TTC549 (cell line): ENCODE data around the gene TMEM255B.
"Not testable (repeated sequence)": the region's sequence is repeated elsewhere in the genome, so short reads cannot be mapped to it uniquely, and the experiment has no call there.

Source experiments
- FAIRE-seq: peaks from 2 replicates; lab custom pipeline; 2012; peaks lifted over from hg19 to GRCh38; lab: Jason Lieb, UNC

Gene TMEM255B

DNA sequence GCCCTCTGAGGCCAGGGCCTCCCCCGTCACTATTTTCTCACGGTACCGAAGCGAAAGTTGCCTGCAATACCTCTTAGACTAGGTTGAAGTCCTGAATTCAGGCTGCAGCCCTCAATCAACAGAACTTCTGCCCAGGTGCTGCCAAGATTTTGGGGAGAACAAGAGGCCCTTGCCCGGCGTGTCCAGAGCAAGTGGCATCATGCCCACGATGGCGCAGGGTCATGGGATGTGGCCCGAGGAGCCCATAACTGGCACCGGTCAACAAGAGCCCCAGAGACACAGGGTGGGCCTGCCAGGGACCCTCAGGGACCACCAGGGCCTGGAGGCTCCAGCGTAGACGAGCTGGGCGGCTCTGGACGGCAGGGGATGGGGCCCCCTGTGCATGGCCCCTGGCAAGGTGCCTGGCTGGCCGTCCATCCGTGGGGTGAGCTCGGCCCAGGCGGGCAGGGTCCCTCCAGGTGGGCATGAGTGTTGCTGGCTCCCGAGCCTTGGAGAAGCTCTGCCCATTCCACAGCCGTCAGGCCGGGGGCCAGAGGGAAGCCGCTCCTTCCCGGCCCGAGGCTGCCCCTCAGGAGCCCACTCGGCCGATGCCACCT is 59.8 kb downstream of the TMEM255B start:
- FAIRE-seq: no peak

GRCh38 chr13:113819341-113819730 is 60.3 kb downstream of the TMEM255B start:
- no peak for FAIRE-seq

DNA sequence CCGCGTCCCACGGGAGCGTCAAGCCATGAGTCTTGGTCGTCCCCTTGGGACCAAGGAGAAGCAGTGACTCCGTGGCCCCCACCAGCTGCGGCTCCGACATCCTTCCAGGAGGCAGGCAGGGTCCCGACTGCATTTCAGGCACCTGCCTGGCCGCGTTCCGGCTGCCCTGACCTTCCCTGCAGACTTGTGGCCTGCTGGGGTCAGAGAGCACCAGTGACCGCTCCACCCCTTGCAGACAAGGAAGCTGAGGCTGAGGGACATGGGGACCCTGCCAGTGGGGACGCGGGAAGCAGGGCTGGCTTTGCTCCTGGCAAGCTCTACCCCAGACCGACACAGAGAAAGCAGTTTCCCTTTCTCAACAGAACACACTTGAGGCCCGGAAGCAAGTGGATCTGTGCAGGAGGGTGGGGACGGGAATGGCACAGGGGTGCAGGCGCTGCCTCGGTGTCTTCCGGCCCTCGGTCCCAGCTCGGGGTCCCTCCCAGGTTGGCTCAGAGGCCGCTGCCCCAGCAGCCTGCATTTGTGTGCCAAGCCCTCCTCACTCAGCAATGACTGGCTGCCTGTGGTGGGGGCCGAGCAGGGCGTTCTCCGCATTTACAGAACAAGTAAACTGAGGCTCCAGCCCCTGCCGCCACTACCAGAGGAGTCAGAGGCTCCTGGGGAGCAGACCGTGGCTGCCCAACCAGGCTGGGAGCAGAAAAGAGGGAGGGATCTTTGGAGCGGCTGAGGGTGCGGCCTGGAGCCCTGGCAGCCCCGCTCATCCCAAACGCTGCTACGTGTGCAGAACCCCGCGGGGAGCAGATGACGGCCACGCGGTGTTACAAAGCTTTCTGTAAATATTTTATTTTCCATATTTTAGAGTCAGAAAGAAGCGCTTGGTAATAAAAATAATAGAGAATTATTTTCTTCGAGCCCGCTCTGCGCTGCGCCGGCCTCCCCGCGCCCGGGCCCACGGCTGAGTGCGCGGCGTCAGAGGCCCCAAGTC is 61.0 kb downstream of the TMEM255B start:
- FAIRE-seq: no peak

DNA sequence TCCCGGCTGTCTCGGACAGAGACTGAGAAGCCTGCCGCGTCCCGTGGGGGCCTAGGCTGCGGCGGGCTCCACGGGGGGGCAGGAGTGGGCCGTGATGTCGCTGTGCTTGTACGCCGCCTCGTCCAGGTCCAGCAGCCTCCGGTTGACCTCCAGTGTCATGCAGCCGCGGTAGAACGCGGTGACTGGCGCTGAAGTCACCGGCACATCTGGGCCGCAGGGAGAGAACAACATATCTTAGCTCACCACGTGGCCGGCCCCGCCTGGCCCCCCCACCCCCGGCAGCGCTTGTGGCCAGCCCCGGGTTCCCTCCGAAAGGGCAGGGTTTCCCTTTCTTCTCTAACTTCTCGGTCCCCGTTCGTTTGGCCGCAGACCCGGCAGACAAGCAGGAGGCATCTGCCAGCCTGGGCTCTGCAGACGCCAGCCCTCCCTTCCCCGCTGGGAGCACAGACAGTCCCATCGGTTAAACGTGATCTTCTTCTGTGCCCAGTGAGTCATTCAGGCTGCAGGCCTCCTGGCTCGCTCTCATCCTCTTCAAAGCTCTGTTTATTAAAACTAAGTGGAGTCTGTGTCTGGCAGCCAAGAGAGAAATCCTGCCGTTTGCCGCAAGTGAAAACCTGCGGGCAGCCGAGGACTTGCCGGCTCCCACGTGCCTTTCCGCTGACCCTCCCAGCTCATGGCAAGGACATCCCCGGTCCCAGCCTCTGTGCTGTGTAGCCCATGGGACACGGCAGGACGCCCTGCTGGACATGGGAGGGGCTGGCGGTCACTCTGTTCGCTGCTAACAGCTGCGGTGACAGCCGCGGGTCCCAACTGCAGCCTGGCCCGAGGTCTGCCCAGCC is 62.0 kb downstream of the TMEM255B start:
- FAIRE-seq: no peak

GRCh38 chr13:113821847-113822246 is 62.8 kb downstream of the TMEM255B start:
- no peak for FAIRE-seq

DNA sequence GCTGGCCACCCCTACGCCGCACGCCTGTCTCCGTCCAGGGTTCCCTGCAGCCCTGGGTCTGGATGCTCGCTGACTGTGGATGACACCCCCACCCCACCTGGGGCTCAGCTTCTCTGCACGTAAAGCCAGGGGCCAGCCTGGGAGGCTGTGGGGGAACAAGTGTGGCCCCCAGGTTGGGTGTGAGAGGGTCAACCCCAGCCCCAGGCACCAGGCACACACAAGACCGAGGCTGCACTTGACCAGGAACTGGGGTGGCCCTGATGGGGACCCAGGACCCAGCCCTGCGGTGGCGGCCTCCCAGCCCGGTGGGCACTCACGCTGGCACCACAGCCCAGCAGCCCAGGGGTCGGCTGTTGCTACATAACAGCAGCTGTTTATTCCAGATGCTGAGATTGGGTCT is 63.2 kb downstream of the TMEM255B start:
- FAIRE-seq: no peak

- FAIRE-seq: no peak
Measured at GRCh38 chr13:113822956-113823744, 64.1 kb downstream of the TMEM255B start.

- FAIRE-seq: no peak
Measured at GRCh38 chr13:113823771-113824170, 64.7 kb downstream of the TMEM255B start.

DNA sequence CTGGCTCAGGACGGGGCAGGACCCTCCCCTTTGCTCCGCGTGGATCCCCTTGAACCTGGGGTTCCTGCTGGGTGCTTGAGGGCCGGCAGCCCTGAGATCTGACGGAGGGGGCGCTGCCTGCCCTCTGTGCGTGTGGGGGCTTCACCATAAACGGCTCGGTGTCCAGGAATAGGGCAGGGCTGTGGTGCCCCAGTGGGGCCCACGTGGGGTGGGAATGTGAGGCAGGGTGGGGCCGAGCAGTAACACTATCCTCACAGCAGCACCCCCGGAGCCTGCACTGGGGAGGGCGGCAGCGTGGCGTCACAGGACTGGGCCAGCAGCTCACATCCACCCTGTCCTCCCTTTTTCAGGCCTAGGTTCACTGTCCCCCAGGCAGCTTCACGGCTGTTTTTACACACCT is 66.8 kb downstream of the TMEM255B start:
- FAIRE-seq: no peak

DNA sequence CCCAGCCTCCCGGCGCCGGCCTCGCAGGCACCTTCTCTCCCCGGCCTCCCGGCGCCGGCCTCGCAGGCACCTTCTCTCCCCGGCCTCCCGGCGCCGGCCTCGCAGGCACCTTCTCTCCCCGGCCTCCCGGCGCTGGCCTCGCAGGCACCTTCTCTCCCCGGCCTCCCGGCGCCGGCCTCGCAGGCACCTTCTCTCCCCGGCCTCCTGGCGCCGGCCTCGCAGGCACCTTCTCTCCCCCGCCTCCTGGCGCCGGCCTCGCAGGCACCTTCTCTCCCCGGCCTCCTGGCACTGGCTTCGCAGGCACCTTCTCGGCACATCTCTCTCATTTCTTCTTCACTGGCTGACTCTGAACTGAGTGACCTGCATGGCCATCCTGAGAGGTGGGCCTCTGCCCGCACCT is 67.4 kb downstream of the TMEM255B start:
- FAIRE-seq: not testable (repeated sequence)

GRCh38 chr13:113827021-113827420 is 68.0 kb downstream of the TMEM255B start:
- FAIRE-seq: no peak

DNA sequence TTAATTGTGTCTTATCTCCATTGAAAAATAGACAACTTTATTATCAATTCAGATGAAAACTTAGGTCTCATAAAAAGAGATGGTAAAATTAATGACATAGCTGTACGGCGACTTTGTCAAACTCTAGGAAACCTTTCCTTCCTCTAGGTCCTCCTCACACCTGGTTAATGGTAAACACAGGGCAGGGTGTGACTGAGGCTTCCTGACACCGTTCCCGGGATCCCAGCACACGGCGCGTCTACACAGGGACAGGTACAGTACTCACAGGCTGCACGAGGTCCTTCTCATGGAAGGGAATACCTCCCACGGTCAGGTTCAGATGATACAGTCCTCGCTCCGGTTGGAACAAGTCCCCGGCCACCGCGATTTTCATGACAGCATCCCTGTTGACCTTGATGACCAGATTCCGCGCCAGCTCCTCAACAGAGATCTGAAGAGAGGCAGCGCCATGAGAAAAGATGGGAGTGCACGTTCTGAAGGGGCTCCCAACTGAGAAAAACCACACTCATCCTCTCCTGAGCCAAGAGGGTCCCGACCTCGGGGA is 69.3 kb downstream of the TMEM255B start:
- FAIRE-seq: no peak

GRCh38 chr13:113830426-113830950 is 71.5 kb downstream of the TMEM255B start:
- FAIRE-seq: not testable (repeated sequence)

- FAIRE-seq: no peak
Measured at GRCh38 chr13:113831061-113831460, 72.0 kb downstream of the TMEM255B start.

GRCh38 chr13:113832205-113832604 is 73.2 kb downstream of the TMEM255B start:
- no peak for FAIRE-seq

GRCh38 chr13:113832631-113833030 is 73.6 kb downstream of the TMEM255B start:
- FAIRE-seq: no peak

DNA sequence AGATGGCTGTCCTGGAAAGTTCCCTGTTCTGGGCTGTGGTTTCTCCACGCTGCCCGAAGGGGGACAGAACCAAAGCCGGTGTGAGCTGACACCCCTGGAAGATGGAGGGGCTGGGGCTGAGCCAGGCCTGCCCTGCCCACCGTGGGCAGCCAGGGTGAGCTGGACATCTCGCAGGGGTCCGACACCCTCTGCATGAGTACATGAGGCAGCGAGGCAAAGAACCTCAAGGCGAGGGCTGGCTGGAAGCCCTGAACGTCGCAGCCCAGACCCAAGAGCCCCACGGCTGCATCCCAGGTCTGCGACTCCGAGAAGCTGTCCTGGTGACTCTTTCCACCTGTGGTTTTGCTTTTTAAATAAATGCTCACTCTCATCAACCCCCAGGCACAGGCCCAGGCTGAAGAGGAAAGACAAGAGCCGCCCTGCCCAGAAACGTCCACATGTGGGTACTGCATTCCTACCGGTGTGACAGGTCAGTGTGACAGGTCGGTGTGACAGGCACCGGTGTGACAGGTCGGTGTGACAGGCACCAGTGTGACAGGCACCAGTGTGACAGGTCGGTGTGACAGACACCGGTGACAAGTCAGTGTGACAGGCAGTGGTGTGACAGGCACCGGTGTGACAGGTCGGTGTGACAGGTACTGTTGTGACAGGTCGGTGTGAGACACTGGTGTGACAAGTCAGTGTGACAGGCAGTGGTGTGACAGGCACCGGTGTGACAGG is 74.2 kb downstream of the TMEM255B start:
- FAIRE-seq: no peak

- not testable (repeated sequence) for FAIRE-seq
Measured at GRCh38 chr13:113834006-113834405, 75.0 kb downstream of the TMEM255B start.

DNA sequence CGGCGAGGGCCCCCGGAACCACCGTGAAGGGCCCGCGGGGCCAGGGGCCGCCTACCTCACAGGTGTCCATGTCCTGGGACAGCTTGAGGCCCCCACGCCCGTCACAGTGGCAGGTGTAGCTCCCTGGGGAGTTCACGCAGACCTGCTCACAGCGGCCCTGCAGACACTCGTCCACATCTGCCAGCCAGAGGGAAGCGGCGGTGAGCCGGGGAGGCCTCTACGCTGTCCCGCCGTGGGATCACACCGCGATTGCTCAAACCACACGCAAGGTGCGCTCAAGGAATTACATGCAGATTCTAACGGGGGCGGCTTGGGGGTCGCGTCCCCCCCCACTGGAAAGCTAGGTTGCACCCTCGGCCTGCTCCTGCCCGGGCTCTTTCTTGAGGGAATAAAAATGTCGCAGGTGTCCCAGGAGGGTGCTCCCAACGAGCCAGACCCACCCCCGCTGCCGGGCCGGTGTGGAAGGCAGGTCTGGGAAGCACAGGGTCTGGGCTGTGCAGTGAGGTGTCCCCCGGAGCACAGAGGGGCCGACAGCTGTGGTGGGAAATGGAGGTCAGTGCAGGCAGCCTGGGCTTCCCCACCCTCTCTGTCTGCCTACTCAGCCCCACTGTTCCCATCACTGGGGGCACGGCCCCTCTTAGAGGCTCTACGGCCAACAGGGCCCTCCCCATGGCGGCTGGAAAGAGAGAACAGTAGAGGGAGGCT is 75.6 kb downstream of the TMEM255B start:
- no peak for FAIRE-seq
